GM10248 (cell line): ENCODE measurements around the gene PTK7.

Experiments used
- CTCF ChIA-PET: fragments of 300-600 bp; sonication (Branson Sonifier 250); formaldehyde crosslinking; extraction: SDS; loops from one replicate; lab custom pipeline; 2021; ENCODE audit warnings: antibody characterized with exemption; lab: Yijun Ruan, JAX
- POLR2A ChIA-PET: fragments of 350-650 bp; sonication (Branson Sonifier 250); formaldehyde crosslinking; extraction: SDS; loops from one replicate; lab custom pipeline; 2020; ENCODE audit warnings: antibody characterized with exemption; lab: Yijun Ruan, JAX
- DNase-seq: peaks from one replicate; pipeline ENCODE4 v3.0.0; 2012; ENCODE audit errors: extremely low spot score
- TF ChIP-seq, protein P1 (sequence below): IDR thresholded peaks from 2 replicates; pipeline ENCODE4 v1.5.1; 2012; ENCODE audit warnings: mild to moderate bottlenecking, low read depth; ENCODE audit errors: extremely low read depth, missing control alignments, control extremely low read depth

The PTK7 gene

DNA sequence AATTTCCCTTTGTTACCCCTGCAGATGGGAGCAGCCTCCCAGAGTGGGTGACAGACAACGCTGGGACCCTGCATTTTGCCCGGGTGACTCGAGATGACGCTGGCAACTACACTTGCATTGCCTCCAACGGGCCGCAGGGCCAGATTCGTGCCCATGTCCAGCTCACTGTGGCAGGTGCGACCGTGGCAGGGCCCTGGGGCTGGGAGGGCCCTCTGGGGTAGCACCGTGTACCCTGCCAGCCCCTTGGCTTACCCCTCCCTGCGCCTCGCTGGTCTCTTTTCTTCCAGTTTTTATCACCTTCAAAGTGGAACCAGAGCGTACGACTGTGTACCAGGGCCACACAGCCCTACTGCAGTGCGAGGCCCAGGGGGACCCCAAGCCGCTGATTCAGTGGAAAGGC is 65.5 kb downstream of the PTK7 start:
- POLR2A ChIA-PET: no interaction called here
- CTCF ChIA-PET: interaction anchor here (8.0 kb wide), 1 partner anchor 241 kb away, joined by 65 read pairs; no protein-coding TSS in a partner anchor
- TF ChIP-seq, protein P1, sequence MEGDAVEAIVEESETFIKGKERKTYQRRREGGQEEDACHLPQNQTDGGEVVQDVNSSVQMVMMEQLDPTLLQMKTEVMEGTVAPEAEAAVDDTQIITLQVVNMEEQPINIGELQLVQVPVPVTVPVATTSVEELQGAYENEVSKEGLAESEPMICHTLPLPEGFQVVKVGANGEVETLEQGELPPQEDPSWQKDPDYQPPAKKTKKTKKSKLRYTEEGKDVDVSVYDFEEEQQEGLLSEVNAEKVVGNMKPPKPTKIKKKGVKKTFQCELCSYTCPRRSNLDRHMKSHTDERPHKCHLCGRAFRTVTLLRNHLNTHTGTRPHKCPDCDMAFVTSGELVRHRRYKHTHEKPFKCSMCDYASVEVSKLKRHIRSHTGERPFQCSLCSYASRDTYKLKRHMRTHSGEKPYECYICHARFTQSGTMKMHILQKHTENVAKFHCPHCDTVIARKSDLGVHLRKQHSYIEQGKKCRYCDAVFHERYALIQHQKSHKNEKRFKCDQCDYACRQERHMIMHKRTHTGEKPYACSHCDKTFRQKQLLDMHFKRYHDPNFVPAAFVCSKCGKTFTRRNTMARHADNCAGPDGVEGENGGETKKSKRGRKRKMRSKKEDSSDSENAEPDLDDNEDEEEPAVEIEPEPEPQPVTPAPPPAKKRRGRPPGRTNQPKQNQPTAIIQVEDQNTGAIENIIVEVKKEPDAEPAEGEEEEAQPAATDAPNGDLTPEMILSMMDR: no peak
- no peak for DNase-seq

GRCh38 chr6:43142101-43142500 is 66.0 kb downstream of the PTK7 start:
- POLR2A ChIA-PET: no interaction called here
- CTCF ChIA-PET: interaction anchor here (1.0 to 8.0 kb wide), 9 partner anchors 11 to 249 kb away, joined by 3 to 65 read pairs (median 7); partner anchors contain the start of genes KLHDC3 and MEA1

GRCh38 chr6:43143235-43144128 is 67.4 kb downstream of the PTK7 start:
- DNase-seq: peak; percentile 94
- ChIA-PET CTCF (interaction anchor here (0.6 to 8.0 kb wide), 58 partner anchors 11 to 728 kb away, joined by 3 to 65 read pairs (median 4); partner anchors contain the start of genes CNPY3, KLC4, KLHDC3 and MEA1), POLR2A (no interaction called here)
- TF ChIP-seq, protein P1: peak; percentile 93

More at GRCh38 chr6:43142101-43142500, 66.0 kb downstream of the PTK7 start:
- TF ChIP-seq, protein P1: no peak
- DNase-seq: no peak

- no peak for DNase-seq
- ChIA-PET POLR2A (no interaction called here), CTCF (interaction anchor here (1.3 to 8.0 kb wide), 3 partner anchors 130 to 246 kb away, joined by 4 to 65 read pairs (median 15); partner anchors contain the start of genes KLHDC3 and MEA1)
- TF ChIP-seq, protein P1: no peak
These were observed 68.8 kb downstream of the PTK7 start for GRCh38 chr6:43144879-43145278.

DNA sequence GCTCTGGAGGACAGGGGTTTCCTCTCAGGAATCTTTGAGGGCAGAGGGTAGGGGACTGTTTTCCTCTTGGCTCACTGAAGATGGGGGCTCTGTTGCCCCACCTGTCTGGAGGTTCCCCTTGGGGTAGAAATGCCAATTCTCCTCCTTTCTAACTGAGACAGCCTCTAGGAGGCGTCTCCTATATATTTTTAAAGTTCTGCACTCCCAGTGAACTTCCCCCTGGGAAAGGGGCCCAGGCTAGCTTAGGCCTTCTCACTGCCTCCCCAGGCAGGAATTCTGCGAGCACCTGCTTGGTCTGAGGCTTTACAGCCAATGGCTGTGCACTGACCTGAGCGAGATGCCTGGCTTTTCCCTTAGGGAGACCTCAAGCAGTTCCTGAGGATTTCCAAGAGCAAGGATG is 70.1 kb downstream of the PTK7 start:
- ChIA-PET POLR2A (no interaction called here), CTCF (interaction anchor here (1.1 to 8.0 kb wide), 3 partner anchors 28 to 245 kb away, joined by 3 to 65 read pairs (median 3); partner anchors contain the start of genes KLHDC3 and MEA1)
- no peak for DNase-seq
- TF ChIP-seq, protein P1: no peak
